Neural crest cell (in vitro differentiated cells): ENCODE results near the gene C16orf74. TPM values are rescaled to one million over a fixed set of nuclear protein-coding genes. Genes with fewer than 3 reads are reported as not detected.

Experiments used
- DNase-seq: peaks from one replicate; pipeline ENCODE4 v3.0.0; 2021; ENCODE audit warnings: low read depth, mixed read lengths, low spot score
- H3K27ac Mint-ChIP-seq: one replicate; pipeline ENCODE4 v1.8.0; 2021; ENCODE audit warnings: mild to moderate bottlenecking, mixed read lengths; ENCODE audit not compliant: unreplicated experiment
- H3K27me3 Mint-ChIP-seq: 2 replicates; pipeline ENCODE4 v1.8.0; 2021; ENCODE audit warnings: low read depth, mild to moderate bottlenecking, mixed read lengths
- H3K36me3 Mint-ChIP-seq: 2 replicates; pipeline ENCODE4 v1.8.0; 2021; ENCODE audit warnings: low read depth, mild to moderate bottlenecking, mixed read lengths
- H3K4me1 Mint-ChIP-seq: 2 replicates; pipeline ENCODE4 v1.8.0; 2021; ENCODE audit warnings: mixed read lengths
- H3K4me3 Mint-ChIP-seq: one replicate; pipeline ENCODE4 v1.8.0; 2021; ENCODE audit warnings: mild to moderate bottlenecking, mixed read lengths
- H3K9me3 Mint-ChIP-seq: 2 replicates; pipeline ENCODE4 v1.8.0; 2021; ENCODE audit warnings: mixed read lengths
- CTCF ChIP-seq: fragments of 200-600 bp; sonication (generic); conservative IDR thresholded peaks from 2 replicates; pipeline ENCODE4 v1.5.0; 2021; ENCODE audit warnings: antibody characterized with exemption, mild to moderate bottlenecking
- total RNA-seq: library from RNA; stranded (reverse); gene quantifications from 2 replicates; pipeline ENCODE4 v1.2.1, GENCODE V29; 2021

C16orf74 gene
- total RNA-seq, 1 donor from 2014 or later: 1.2 TPM

DNA sequence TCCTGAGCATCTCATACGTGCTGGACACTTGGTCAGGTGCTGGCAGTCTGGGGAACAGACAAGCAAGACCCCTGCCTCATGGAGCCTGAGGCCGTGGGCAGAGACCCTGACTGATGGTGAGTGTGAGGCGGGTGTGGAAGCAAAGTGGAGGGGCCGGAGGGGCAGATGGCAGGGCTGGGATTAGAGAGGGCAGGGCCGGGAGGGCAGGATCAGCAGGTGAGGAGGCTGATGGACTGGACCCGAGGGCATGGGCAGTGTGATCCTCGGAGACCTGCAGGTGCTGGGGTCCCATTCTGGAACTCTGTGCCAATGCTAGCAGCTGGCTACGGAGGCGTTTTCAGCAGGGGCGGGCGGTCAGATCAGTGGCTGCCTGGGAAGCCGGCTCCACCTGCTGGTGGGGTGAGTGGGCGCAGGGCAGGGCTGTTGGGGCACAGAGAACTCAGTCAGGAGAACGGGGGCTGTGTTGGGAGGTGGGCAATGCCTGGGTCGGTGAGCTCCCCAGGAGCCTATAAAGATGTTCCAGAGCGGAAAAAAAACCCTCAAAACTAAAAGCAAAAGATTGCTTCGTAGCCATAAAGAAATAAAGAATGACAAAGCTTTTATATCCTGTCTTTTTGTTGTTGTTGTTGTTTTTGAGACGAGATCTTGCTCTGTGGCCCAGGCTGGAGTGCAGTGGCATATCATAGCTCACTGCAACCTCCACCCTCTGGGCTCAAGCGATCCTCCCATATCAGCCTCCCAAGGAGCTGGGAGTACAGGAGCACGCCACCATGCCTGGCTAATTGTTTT lies 8.9 kb upstream of the C16orf74 start:
- peak; percentile 47 for TF ChIP-seq CTCF
- H3K27ac Mint-ChIP-seq: no peak overlapping the region
- peaks cover 15% of the 10 kb centered on the region for H3K27me3 Mint-ChIP-seq
- no peaks in the 10 kb centered on the region for H3K9me3 Mint-ChIP-seq
- H3K36me3 Mint-ChIP-seq: no peaks in the 10 kb centered on the region
- no peaks in the 10 kb centered on the region for H3K4me1 Mint-ChIP-seq
- H3K4me3 Mint-ChIP-seq: no peak overlapping the region
- DNase-seq: no peak

DNA sequence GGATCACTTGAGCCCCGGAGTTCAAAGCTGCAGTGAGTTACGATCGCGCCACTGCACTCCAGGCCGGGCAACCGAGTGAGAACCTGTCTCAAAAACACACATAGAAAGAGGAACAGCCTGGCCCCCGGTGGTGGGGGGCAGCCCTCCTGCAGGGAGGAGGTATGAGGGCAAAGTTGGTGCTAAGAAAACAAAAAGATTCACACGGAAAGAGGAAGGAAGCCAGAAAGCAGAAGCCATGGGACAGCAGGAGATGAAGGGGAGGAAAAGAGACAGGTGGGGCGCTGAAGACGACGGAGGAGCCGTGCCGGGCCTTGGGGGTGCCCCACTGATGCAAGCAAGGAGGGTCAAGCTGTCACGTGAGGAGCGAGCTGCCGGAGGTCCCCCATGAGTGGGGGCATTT lies 8.2 kb upstream of the C16orf74 start:
- no peak for TF ChIP-seq CTCF
- Mint-ChIP-seq H3K9me3 (no peaks in the 10 kb centered on the region), H3K27ac (no peak overlapping the region), H3K4me1 (no peaks in the 10 kb centered on the region), H3K27me3 (peaks cover 15% of the 10 kb centered on the region), H3K36me3 (no peaks in the 10 kb centered on the region), H3K4me3 (no peak overlapping the region)
- DNase-seq: no peak

GRCh38 chr16:85757341-85757822 lies 6.5 kb upstream of the C16orf74 start:
- DNase-seq: no peak
- Mint-ChIP-seq H3K4me3 (no peak overlapping the region), H3K27me3 (peaks cover 26% of the 10 kb centered on the region), H3K4me1 (no peaks in the 10 kb centered on the region), H3K27ac (no peak overlapping the region), H3K36me3 (no peaks in the 10 kb centered on the region), H3K9me3 (no peaks in the 10 kb centered on the region)
- TF ChIP-seq CTCF: no peak

DNA sequence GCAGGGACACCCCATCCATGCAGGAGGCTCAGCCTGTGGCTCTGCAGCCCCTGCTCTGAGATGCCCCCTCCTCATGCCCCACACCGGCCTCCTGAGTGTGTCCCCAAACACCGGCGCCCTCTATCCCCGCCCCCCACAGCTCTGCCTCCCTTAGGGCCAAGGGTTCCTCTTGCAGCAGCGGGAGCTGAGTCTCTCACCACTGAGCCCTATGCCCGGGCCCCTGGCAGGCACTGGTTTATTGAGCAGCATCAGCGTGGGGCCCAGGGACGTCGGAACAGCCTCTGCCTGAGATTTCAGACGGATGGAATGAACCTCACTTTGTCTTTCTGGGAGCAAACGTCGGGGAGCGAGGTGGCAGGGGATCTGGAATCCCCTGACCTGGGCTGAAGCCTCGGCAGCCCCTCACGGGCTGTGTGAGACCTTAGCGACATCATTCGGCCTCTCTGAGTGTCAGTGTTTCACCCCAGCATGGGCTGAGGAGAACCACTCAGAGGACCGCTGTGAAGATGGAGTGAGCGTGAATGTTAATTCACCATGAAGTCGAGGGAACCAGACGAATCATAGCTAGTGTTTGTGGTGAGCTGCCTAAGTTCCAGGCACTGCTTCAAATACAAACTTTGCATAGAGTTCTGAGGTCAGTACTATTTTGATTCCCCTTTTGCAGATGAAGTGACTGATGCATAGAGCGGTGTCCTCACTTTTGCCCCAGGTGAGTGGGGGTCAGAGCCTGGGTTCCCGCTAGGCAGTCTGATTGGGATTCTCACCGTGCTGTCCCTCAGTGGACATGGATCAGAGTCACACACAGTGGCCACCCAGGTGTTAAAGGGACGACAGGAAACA lies 5.3 kb upstream of the C16orf74 start:
- no peaks in the 10 kb centered on the region for H3K4me1 Mint-ChIP-seq
- no peak for TF ChIP-seq CTCF
- H3K4me3 Mint-ChIP-seq: no peak overlapping the region
- no peaks in the 10 kb centered on the region for H3K9me3 Mint-ChIP-seq
- no peak overlapping the region for H3K27ac Mint-ChIP-seq
- H3K27me3 Mint-ChIP-seq: peaks cover 36% of the 10 kb centered on the region
- no peaks in the 10 kb centered on the region for H3K36me3 Mint-ChIP-seq
- no peak for DNase-seq

- Mint-ChIP-seq H3K27ac (no peak overlapping the region), H3K4me1 (peaks cover 5% of the 10 kb centered on the region), H3K9me3 (no peaks in the 10 kb centered on the region), H3K4me3 (no peak overlapping the region), H3K36me3 (no peaks in the 10 kb centered on the region), H3K27me3 (peaks cover 44% of the 10 kb centered on the region)
- no peak for TF ChIP-seq CTCF
- no peak for DNase-seq
Observed at GRCh38 chr16:85754413-85754812, 3.5 kb upstream of the C16orf74 start.
